Activated effector memory CD4-positive, alpha-beta T cell treated with Interleukin-2 at 50 U/mL for 16 hours (primary cell): ENCODE data around the gene FAIM.
A peak's percentile ranks its signal among the peaks of the same experiment; 100 is the strongest.
"Not testable (repeated sequence)": the region's sequence is repeated elsewhere in the genome, so short reads cannot be mapped to it uniquely, and the experiment has no call there.

ENCODE experiments used
- DNase-seq: peaks from one replicate; pipeline ENCODE4 v3.0.0-alpha.2; 2020

The FAIM gene, protein sequence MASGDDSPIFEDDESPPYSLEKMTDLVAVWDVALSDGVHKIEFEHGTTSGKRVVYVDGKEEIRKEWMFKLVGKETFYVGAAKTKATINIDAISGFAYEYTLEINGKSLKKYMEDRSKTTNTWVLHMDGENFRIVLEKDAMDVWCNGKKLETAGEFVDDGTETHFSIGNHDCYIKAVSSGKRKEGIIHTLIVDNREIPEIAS

DNA sequence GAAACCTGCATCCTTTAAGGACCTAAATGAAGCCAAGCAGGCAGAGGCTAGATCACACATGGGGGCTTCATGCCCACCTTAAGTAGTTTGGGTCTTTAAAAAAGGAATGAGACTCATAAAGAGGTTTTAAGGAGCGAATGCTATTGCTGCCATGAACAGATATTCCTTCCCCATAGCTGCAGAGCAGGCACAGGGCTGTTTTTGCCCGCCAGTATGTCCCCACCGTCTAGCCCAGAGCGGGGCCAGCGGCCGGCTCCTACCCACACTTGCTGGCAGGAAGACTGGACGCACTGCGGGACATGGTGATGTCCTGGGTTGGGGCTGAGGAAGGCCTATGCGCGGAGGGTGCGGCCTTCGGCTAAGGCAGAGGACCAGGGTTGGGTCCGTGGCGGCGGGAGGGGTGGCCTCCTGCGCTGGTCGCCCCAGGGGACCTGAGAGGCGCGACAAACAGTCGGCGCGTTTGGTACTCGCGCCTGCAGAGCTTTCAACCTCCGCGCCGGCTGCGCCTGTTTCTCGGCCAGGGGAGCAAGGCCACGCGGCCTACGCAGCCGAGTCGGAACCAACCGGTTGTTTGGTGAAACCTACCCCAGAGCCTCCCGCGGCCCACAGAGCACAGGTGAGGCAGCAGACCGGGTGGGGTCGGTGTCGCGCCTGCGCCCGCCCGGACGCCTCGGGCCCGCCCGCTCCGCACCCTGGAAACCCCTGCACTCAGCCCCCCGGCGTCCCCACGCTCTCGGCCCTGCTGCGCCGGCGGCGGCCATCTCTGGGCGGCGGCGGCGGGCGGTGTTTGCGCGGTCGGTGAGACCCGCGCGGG is at the start of gene FAIM:
Gene FAIM (plus strand): TSS at position 450 of the 814 bp plus-strand sequence. CDS start 10,956 bp downstream, outside the sequence.
- DNase-seq: peak; percentile 61

DNA sequence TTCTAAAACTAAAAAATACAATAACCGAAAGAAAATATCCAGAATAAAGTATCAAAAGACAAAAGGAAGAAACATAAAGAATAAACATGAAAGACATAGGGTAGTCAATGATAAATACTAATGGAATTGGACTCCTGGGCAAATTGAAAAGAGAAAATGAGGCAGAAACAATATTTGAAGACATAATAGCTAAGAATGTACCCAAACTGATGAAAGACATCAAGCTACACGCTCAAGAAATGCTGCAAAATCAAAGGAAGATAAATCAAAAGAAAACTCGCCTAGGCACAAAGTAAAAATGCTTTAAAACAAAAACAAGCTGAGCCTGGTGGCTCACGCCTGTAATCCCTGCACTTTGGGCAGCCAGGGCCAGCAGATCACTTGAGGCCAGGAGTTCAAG is 49.4 kb upstream of the FAIM start:
- DNase-seq: no peak

DNA sequence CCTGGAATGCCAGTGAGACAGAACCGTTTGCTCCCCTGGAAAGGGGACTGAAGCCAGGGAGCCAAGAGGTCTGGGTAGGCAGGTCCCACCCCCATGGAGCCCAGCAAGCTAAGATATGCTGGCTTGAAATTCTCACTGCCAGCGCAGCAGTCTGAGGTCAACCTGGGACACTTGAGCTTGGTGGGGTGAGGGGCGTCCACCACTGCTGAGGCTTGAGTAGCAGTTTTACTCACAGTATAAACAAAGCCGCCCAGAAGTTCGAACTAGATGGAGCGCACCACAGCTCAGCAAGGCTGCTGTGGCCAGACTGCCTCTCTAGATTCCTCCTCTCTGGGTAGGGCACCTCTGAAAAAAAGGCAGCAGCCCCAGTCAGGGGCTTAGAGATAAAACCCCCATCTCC is 48.1 kb upstream of the FAIM start:
- DNase-seq: no peak

DNA sequence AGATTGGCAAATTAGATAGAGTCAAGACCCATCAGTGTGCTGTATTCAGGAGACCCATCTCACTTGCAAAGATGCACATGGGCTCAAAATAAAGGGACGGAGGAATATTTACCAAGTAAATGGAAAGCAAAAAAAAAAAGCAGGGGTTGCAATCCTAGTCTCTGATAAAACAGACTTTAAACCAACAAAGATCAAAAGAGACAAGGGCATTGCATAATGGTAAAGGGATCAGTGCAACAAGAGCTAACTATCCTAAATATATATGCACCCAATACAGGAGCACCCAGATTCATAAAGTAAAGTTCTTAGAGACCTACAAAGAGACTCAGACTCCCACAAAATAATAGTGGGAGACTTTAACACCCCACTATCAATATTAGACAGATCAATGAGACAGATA is 45.7 kb upstream of the FAIM start:
- not testable (repeated sequence) for DNase-seq

DNA sequence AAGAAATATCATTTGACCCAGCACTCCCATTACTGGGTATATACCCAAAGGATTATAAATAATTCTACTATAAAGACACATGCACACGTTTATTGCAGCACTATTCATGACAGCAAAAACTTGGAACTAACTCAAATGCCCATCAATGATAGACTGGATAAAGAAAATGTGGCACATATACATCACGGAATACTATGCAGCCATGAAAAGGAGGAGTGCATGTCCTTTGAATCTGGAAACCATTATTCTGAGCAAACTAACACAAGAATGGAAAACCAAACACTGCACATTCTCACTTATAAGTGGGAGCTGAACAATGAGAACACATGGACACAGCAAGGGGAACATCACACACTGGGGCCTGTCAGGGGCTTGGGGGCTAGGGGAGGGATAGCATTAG is 42.3 kb upstream of the FAIM start:
- DNase-seq: not testable (repeated sequence)

DNA sequence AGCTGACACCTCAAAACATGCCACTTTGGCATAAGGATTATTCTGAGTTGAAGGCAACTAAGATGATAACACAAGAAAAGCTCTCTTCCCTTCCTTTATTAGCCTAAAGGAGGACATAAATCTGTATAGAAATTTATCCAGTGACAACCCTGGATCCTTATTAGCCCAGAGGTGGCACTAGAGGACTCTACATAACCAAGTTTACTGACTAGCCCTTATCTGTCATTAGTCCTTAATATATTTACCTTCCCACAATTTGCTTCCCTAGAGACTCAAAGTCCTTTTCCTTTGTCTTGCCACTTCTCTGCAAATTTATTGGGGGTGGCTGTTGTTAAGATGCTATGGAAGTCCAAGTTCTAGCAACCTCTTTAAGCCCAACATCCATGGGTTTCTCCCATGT is 41.2 kb upstream of the FAIM start:
- DNase-seq: no peak

DNA sequence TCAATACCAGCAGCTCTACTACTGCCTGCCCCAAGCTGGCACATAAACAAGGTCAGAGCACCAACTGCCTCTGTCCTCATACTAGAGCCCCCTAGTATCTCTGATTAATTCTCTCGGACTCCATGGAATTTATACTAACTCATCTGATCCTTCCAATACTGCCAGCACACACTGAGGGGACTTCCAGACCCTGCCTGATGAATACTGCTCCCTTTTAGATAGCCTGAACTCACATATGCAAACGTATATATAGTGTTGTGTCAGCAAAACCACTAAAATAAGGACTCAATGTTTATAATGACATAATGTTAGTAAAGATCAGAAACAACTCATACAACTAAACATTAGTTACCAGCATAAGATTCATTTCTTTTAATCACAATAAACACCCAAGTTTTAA is 39.5 kb upstream of the FAIM start:
- no peak for DNase-seq

DNA sequence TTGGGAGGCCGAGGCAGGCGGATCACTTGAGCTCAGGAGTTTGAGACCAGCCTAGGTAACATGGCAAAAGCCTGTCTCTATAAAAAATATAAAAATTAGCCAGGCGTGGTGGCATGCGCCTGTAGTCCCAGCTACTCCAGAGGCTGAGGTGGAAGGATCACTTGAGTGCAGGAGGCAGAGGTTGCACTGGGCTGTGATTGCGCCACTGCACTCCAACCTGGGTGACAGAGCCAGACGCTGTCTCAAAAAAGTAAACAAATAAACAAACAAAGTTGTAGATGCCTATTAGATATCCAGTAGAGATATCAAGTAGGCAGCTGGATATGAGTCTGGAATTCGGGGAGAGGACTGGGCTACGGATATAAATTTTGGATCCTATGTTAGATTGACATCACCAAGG is 38.9 kb upstream of the FAIM start:
- not testable (repeated sequence) for DNase-seq

DNA sequence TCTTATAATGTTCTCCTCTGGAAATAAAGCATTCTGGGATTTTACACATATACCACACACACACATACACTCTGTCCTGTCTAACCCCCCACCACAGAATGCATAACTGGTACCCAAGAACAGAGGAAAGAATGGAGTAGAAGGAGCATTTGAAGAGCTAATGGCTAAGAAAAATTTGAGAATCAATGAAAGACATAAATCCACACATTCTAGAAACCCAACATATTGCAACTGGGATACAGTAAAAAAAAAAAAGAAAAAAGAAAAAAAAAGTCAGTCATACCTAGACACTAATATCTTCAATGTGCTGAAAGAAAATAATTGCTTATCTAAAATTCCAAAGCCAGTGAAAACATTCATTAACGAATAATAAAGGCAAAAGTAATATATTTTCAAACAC is 35.4 kb upstream of the FAIM start:
- DNase-seq: no peak

DNA sequence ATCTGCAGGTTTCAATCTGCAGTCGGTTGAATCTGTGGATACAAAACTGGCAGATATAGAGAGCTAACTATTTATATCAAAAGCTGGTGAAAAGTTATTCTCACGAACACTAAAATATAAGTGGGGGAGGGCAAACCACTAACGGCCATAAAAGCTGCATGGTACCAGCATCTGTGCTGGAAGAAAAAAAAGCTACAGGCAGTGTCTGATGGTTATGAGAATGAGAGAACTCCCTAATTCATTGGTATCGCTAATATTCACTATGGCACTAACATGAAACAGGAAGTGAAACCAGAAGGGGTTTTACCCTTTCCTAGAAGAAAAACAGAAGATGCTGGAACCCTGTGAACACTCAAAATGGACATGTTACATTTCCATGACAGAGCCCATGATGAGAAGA is 30.4 kb upstream of the FAIM start:
- no peak for DNase-seq

DNA sequence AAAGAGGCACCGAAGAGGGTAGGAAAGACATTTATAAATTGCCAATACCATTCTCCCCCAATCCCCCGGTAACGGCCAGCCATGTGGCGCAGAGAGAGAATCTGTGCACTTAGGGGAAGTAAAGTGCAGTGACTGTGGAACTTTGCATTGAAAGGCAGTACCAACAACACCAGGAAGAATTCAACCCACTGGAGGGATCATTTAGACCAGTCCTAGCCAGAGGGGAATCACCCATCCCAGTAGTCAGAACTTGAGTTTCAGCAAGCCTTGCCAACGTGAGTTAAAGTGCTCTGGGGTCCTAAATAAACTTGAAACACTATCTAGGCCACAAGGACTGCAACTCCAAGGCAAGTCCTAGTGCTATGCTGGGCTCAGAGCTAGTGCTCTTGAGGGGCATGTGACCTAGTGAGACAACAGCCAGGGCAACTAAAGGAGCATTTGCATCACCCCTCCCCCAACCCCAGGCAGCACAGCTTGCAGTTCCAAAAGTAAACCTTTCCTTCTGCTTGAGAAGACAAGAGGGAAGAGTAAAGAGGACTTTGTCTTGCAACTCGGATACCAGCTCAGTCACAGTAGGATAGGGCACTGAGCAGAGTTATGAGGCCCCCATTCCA is 29.5 kb upstream of the FAIM start:
- no peak for DNase-seq

DNA sequence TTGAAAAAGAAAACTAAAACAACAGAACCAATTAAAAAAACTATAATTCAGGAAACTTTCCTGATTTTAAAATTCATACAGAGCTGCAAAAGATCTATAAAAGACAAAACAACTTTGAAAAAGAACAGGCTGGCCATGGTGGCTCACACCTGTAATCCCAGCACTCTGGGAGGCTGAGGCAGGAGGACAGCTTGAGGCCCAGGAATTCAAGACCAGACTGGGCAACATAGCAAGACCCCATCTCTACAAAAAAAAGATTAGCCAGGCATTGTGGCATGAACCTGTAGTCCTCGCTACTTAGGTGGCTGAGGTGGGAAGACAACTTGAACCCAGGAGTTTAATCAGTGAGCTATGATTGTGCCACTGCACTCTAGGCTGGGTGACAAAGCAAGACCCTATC is 21.2 kb upstream of the FAIM start:
- DNase-seq: no peak

DNA sequence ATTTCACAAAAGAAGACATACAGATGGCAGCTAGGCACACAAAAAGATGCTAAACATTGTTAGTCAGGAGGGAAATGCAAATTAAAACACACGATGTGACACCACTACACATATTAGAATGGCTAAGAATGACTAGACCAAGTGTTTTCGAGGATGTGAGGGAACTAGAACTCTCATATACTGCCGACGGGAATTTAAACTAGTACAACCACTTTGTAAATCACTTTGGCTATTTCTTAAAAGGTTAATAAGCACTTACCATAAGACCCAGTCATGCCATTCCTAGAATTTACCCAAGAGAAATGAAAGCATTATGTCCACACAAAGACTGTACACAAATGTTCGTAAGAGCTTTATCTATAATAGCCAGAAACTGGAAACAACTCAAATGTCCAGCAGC is 20.1 kb upstream of the FAIM start:
- no peak for DNase-seq

DNA sequence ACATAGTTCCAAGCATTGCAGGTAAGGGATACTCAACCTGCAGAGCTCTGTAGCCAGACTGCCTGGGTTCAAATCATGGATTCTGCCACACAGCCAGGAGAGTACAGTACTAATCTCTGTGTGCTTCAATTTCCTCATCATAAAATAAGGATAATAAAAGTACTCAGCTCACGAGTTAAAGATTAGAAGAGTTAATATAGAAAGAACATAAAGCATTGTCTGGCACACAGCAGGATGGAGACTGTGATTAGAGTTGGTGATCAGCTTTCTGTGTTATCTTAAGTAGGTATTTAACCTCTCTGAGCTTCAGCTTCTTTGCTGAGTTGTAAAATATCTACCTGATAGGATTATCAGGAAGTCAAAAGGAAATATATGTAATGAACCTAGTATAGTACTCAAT is 17.2 kb upstream of the FAIM start:
- no peak for DNase-seq

DNA sequence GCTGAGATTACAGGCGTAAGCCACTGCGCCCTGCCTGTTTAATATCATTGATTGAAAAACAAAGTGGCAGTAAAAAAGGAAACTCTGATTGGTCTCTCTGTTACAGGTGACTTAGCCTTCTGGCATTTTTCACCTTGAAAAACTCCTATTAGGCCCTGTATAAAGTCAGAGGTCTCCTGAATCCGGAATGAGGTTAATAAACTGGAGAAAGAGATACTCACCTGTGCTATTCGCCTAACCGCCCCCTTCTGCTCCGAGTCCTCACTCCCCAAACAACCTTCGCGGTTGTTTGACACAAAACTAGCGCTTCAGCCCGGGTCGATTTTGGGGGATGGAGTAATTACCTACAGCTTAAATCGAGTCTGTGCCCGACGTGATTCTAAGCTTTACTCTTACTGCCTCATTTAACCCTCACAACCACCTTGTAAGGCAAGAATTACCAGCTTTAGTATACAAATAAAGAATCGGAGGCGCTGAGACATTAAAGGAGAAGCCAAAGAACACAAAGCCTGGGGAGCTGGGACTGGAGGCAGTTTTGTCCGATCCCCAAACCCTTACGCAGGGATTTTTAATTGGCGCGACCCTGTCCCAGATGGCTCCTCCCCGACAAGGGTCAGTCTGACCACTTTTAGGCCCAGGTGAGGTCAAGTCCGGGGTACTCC is 15.0 kb upstream of the FAIM start:
- no peak for DNase-seq

DNA sequence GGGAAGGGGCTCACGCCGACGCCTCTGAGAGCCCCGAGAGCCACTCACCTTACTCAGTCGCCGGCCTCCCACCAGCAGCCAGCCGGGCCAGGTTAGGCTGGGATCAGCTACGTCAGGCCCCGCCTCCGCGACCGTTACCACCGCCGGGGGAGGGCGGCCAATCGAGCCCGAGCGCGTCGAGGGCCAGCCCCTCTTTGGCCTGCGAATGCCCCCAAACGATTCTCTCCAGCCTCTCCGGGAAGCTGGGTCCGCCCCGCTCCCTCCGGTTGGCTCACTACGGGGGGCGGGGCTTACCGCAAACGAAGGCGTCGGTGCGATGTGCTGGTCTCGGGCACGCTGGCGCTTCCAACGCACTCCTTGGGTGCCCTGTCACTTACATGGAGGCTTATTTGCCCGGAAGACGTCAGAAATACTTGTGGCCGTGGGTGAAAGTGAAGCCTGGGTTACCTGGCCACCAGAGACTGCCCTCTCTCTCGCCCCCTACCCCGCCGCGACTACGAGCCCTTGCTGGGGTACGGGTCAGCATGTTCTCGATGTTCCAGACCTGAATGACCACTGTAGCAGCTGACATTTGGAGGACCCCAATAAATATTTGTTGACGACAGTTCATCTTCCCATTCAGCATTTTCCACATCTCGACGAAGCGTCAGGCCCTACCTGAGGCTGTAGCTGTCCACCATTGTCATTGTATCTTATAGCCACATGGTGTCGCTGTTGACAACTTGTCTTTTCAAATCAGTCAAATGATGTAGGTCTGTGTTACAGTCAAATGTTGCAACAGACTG is 14.2 kb upstream of the FAIM start, which contains the start of gene CEP70:
Gene CEP70 (minus strand): TSS at position 111 of the 785 bp plus-strand sequence. CDS start 21,333 bp downstream, outside the sequence.
- DNase-seq: peak; percentile 83

DNA sequence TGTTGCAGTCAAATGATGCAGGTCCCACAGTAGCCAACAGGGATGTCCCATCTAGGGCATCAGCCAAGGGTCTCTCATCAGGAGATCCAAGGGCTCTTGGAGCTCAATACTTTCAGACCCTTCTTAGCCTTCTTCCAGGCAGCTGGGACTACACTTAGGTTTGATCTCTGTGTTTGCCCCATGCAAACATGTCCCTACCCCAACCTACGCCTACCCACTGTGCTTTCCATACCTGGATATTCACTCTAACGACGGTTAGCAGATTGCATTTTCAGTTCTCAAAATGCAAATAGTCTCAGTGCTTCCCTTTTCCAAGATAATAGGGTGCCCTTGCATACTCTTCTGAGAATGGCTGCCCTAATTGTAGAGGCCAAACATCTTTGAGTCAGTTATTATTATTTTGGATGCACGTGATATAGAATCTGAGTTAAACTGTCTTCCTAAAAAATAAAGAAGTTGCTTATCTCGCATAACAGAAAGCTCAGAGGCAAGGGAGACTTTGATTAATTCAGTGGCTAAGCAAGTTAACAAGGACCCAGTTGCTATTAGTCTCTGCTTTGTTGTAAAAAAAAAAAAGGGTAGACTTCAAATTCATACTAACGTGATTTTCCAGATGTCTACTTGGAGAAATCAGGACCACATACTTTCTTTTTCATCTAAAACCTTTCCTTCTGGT is 13.5 kb upstream of the FAIM start:
- DNase-seq: no peak

DNA sequence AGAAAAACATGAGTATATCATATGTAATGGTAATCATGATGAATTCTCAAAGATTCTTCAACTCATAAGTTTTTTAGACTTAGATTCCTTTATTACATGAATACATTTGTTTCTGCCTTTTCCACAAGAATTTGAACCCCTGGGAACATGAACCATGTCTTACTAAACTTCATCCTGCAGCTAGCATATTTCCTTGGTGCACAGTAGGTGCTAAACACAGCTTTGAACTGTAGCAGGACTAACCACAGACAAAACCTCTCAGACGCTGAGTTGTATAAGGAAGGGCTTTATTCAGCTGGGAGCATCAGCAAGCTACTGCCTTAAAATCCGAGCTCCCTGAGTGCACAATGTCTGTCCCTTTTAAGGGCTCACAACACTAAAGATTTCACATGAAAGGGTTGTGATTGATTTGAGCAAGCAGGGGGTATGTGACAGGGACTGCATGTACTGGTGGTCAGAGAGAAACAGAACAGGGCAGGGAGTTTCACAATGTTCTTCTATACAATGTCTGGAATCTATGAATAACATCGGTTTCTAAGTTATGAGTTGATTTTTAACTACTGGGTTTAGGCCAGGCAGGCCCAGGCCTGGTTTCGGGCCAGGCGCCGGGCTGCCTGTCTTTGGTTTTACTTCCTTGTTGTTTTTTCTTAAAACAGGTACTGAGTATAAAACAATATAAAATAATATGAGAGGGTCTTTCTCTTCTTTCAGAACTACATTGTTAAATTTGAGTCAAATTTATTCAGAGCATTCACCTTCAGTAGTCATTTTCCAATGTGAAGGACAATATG is 11.2 kb upstream of the FAIM start:
- not testable (repeated sequence) for DNase-seq

DNA sequence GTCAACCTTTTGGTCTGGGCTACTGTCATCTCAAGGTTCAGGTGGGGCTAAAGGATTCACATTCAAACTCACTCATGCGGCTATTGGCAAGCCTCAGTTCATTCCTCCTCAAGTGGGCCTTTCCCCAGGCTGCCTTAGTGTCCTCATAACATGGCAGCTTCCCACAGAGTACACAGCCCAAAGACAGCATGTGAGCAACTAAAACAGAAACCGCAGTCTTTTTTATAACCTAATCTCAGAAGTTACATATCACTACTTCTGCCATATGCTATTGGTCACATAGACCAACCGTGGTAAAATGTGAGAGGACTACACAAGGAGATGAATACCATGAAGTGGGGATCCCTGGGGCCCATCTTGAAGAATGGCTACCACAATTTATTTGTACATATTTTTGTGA is 10.0 kb upstream of the FAIM start:
- DNase-seq: no peak

DNA sequence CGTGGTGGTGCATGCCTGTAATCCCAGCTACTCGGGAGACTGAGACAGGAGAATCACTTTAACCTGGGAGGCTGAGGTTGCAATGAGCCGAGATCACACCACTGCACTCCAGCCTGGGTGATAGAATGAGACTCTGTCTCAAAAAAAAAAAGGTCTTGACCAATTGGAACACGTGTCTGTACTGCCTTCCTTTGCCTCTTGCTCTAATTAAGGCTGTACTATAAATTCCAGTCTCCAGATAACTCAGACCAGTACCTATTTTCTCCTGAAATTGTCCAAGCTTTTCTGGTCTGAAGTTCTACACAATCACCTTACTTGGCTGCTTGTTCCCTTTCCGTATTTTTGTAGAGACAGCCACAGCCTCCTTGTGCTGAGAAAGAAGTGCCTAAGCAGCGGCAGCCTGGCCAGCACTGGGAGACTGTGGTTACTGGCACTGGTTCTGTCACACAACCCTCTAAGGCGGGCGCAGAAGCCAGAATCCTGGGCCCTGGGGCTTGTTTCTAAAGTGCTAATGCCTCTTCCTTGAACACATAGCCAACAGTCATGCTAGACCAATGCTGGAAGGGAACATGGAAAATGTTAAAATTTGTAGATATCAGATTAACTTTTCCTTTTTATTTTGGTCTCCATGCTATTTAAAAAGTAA is 8.3 kb upstream of the FAIM start:
- no peak for DNase-seq

DNA sequence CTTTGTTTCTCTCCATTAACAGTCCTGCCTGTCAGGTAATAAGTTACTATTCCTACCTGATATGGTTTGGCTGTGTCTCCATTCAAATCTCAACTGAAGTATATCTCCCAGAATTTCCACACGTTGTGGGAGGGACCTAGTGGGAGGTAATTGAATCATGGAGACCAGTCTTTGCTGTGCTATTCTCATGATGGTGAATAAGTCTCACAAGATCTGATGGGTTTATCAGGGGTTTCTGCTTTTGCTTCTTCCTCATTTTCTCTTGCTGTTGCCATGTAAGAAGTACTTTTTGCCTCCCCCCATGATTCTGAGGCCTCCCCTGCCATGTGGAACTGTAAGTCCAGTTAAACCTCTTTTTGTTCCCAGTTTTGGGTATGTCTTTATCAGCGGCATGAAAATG is 6.9 kb upstream of the FAIM start:
- not testable (repeated sequence) for DNase-seq
